DND-41 (cell line): Measurements from ENCODE around the gene NEUROG3.

ENCODE experiments used
- EZH2 ChIP-seq: IDR thresholded peaks from 3 replicates; pipeline ENCODE4 v1.6.1; 2012; ENCODE audit warnings: borderline replicate concordance, low read depth, mild to moderate bottlenecking, moderate library complexity, low read length, inconsistent platforms; ENCODE audit not compliant: severe bottlenecking
- TF ChIP-seq, protein P1 (sequence below): IDR thresholded peaks from 2 replicates; pipeline ENCODE4 v1.5.1; 2012; ENCODE audit warnings: borderline replicate concordance, low read length, moderate library complexity, mild to moderate bottlenecking; ENCODE audit not compliant: poor library complexity, severe bottlenecking; ENCODE audit errors: extremely low read depth

- TF ChIP-seq EZH2 = no peak
- TF ChIP-seq, protein P1, sequence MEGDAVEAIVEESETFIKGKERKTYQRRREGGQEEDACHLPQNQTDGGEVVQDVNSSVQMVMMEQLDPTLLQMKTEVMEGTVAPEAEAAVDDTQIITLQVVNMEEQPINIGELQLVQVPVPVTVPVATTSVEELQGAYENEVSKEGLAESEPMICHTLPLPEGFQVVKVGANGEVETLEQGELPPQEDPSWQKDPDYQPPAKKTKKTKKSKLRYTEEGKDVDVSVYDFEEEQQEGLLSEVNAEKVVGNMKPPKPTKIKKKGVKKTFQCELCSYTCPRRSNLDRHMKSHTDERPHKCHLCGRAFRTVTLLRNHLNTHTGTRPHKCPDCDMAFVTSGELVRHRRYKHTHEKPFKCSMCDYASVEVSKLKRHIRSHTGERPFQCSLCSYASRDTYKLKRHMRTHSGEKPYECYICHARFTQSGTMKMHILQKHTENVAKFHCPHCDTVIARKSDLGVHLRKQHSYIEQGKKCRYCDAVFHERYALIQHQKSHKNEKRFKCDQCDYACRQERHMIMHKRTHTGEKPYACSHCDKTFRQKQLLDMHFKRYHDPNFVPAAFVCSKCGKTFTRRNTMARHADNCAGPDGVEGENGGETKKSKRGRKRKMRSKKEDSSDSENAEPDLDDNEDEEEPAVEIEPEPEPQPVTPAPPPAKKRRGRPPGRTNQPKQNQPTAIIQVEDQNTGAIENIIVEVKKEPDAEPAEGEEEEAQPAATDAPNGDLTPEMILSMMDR = no peak
Measured at GRCh38 chr10:69583106-69583505, 9.9 kb upstream of the NEUROG3 start.
